ENCODE results near the gene TCP1. TPM values are rescaled to one million over a fixed set of nuclear protein-coding genes. Genes with fewer than 3 reads are reported as not detected.

The TCP1 gene
- total and polyA plus RNA-seq, 2 of the 13 experiments (the other 11 are each of a cell fraction or from before 2014, with no cell fraction given) = 116 to 553 TPM

GRCh38 chr6:159789377-159790148 lies at the start of gene TCP1 (continued):
- TF ChIP-seq ZNF318 (CRISPR knock-in tag; IDR thresholded peaks at IDR 0.05) = peak; percentile 69
- no peak for TF ChIP-seq TRIM24 (CRISPR knock-in tag; IDR thresholded peaks at IDR 0.05)
- TF ChIP-seq ZFY (CRISPR knock-in tag; IDR thresholded peaks at IDR 0.05) = peak; percentile 94
- TF ChIP-seq FOXJ3 (CRISPR knock-in tag; IDR thresholded peaks at IDR 0.05; ENCODE audit: borderline replicate concordance) = peak; percentile 45
- TF ChIP-seq ZNF740 (CRISPR knock-in tag; IDR thresholded peaks at IDR 0.05) = no peak
- TF ChIP-seq ZNF577 (CRISPR knock-in tag; IDR thresholded peaks at IDR 0.05; ENCODE audit: borderline replicate concordance, low read depth) = 0 out of 2 replicates have a peak, but pooled peaks have one; percentile 39
- TF ChIP-seq MIXL1 (CRISPR knock-in tag; IDR thresholded peaks at IDR 0.05) = peak; percentile 82; the same call in 1 of the 2 replicates
- TF ChIP-seq NFIC (IDR thresholded peaks at IDR 0.05; ENCODE audit: low read length) = no peak
- peak; percentile 57 for TF ChIP-seq ZBTB20 (CRISPR knock-in tag; IDR thresholded peaks at IDR 0.05; ENCODE audit: borderline replicate concordance, low read depth)
- peak; percentile 66 for TF ChIP-seq ZNF317 (CRISPR knock-in tag; IDR thresholded peaks at IDR 0.05)
- peak; percentile 28; the same call in 1 of the 2 replicates for TF ChIP-seq ZNF431 (CRISPR knock-in tag; IDR thresholded peaks at IDR 0.05; ENCODE audit: borderline replicate concordance, low read depth)
- TF ChIP-seq TCF7 (IDR thresholded peaks at IDR 0.05; ENCODE audit: low read depth) = no peak
- TF ChIP-seq SKIL (CRISPR knock-in tag; IDR thresholded peaks at IDR 0.05; ENCODE audit: borderline replicate concordance) = peak; percentile 48; the same call in 1 of the 2 replicates
- peak; percentile 24; the same call in 1 of the 2 replicates for TF ChIP-seq ZMAT3 (CRISPR knock-in tag; conservative IDR thresholded peaks at IDR 0.05)
- peak; percentile 88; the same call in 1 of the 2 replicates for TF ChIP-seq ZNF670 (CRISPR knock-in tag; IDR thresholded peaks at IDR 0.05; ENCODE audit: borderline replicate concordance)
- peak; percentile 45; the same call in 1 of the 2 replicates for TF ChIP-seq CHD2 (IDR thresholded peaks at IDR 0.05; ENCODE audit: low read depth, low read length)
- TF ChIP-seq CHD4 (IDR thresholded peaks at IDR 0.05; ENCODE audit: borderline replicate concordance, low read length) = peak; percentile 94; the same call in 1 of the 2 replicates
- no peak for TF ChIP-seq CREB3 (CRISPR knock-in tag; IDR thresholded peaks at IDR 0.05)

Data from HepG2 (cell line).